VCaP (cell line): ENCODE results near the gene FGFRL1.

Experiments used
- H3K27ac ChIP-seq: fragments of 450-650 bp; 2 replicates; pipeline ENCODE4 v1.5.1; 2017
- CTCF ChIP-seq: fragments of 450-650 bp; conservative IDR thresholded peaks from 2 replicates; pipeline ENCODE4 v1.5.1; 2017; ENCODE audit warnings: mild to moderate bottlenecking, moderate library complexity

The FGFRL1 gene

GRCh38 chr4:992297-993110 lies 18.9 kb upstream of the FGFRL1 start:
- peak overlapping the region; percentile 96 for H3K27ac ChIP-seq
- TF ChIP-seq CTCF = no peak

- peak within 1 kb of the TSS; percentile 96 for H3K27ac ChIP-seq
- no peak for TF ChIP-seq CTCF
Observed at GRCh38 chr4:993111-994029, 18.1 kb upstream of the FGFRL1 start, which contains the start of gene SLC26A1. Gene SLC26A1, minus strand, starts transcription at chr4:993404. Its CDS starts 1,701 bp downstream, at chr4:991703.

GRCh38 chr4:995311-996026 lies 16.0 kb upstream of the FGFRL1 start:
- TF ChIP-seq CTCF = no peak
- H3K27ac ChIP-seq = no peak overlapping the region

- TF ChIP-seq CTCF = no peak
- H3K27ac ChIP-seq = no peak overlapping the region
Observed at GRCh38 chr4:996030-996996, 15.1 kb upstream of the FGFRL1 start.

- no peak for TF ChIP-seq CTCF
- H3K27ac ChIP-seq = peak overlapping the region; percentile 58; the same call in 1 of the 2 replicates
Observed at GRCh38 chr4:996997-997374, 14.4 kb upstream of the FGFRL1 start.

GRCh38 chr4:997375-998071 lies 13.9 kb upstream of the FGFRL1 start:
- H3K27ac ChIP-seq = peak overlapping the region; percentile 58; the same call in 1 of the 2 replicates
- no peak for TF ChIP-seq CTCF
